ENCODE data around the gene TUBGCP2.

GRCh38 chr10:133287832-133288500 is 20.7 kb downstream of the TUBGCP2 start:
- TF ChIP-seq CTCF (IDR thresholded peaks at IDR 0.05): no peak
- TF ChIP-seq POLR2A (IDR thresholded peaks at IDR 0.05): no peak
